ENCODE measurements around the gene CEACAM4. TPM values are rescaled to one million over a fixed set of nuclear protein-coding genes. Genes with fewer than 3 reads are reported as not detected.

Gene CEACAM4
- total and polyA plus RNA-seq, 2 of the 8 experiments (the other 6 are each of a cell fraction or from before 2014, with no cell fraction given), result not detected

- no peak overlapping the region for H3K9ac ChIP-seq (replicated peaks in 1 of 4; ENCODE audit: extremely low read depth in 1 of 4, low read depth in 3 of 4, low read length in 3 of 4)
- 68% methylated on average over 4 of the region's 4 CpGs; no CpG with 5 or more reads in 1 of the 2 experiments for WGBS, 2 experiments (ENCODE audit: extremely low coverage in 1 of 2, insufficient coverage in 1 of 2, insufficient read length in 1 of 2, insufficient replicate concordance in 2 of 2, low coverage in 1 of 2, low lambda C conversion rate in 2 of 2, missing lambda C conversion rate in 1 of 2)
- H3K27me3 ChIP-seq (replicated peaks in 1 of 4; ENCODE audit: control insufficient read depth in 3 of 4, extremely low read depth in 1 of 4, insufficient read depth in 3 of 4, low read length in 3 of 4), result no peaks in the 10 kb centered on the region
- TF ChIP-seq MAFK (IDR thresholded peaks at IDR 0.05; ENCODE audit: low read depth, low read length) (no peak), SRF (IDR thresholded peaks at IDR 0.05; ENCODE audit: low read depth, low read length) (no peak), POLR2AphosphoS5 (IDR thresholded peaks at IDR 0.05; ENCODE audit: low read depth, low read length) (no peak), EP300 (IDR thresholded peaks at IDR 0.05; ENCODE audit: borderline replicate concordance in 1 of 2, low read depth in 2 of 2, low read length in 2 of 2) (no peak), GTF2F1 (IDR thresholded peaks at IDR 0.05; ENCODE audit: borderline replicate concordance, low read depth, low read length) (no peak), HDAC6 (IDR thresholded peaks at IDR 0.05; ENCODE audit: low read depth, low read length) (no peak), E2F6 (IDR thresholded peaks at IDR 0.05) (no peak), CHD2 (IDR thresholded peaks at IDR 0.05; ENCODE audit: low read length) (no peak), NRF1 (IDR thresholded peaks at IDR 0.05; ENCODE audit: low read depth, low read length) (no peak), RXRA (IDR thresholded peaks at IDR 0.05; ENCODE audit: insufficient read depth, low read depth, low read length) (no peak), ATF3 (IDR thresholded peaks at IDR 0.05; ENCODE audit: insufficient read depth, low read depth, low read length) (no peak), TCF12 (IDR thresholded peaks at IDR 0.05; ENCODE audit: low read depth, low read length) (no peak), KDM4A (IDR thresholded peaks at IDR 0.05; ENCODE audit: low read depth, low read length, severe bottlenecking) (no peak), ASH2L (IDR thresholded peaks at IDR 0.05; ENCODE audit: low read length) (no peak)
Measured at GRCh38 chr19:41601771-41602170, 25.1 kb downstream of the CEACAM4 start.

More at GRCh38 chr19:41601771-41602170, 25.1 kb downstream of the CEACAM4 start:
- Histone ChIP-seq H3K79me2 (ENCODE audit: control insufficient read depth in 1 of 2, insufficient read depth in 2 of 2, low read length in 2 of 2) (no peaks in the 10 kb centered on the region), H2AFZ (ENCODE audit: low read length) (no peak overlapping the region), H3K4ac (replicated peaks; ENCODE audit: insufficient read length, low read depth, low read length) (no peak overlapping the region), H3K14ac (ENCODE audit: insufficient read length) (no peak overlapping the region), H2BK12ac (ENCODE audit: low read depth, low read length) (no peak overlapping the region), H4K5ac (ENCODE audit: insufficient read length, low read depth, low read length) (no peak overlapping the region), H3K36me3 (ENCODE audit: control insufficient read depth in 2 of 4, insufficient read depth in 4 of 4, low read length in 3 of 4) (no peaks in the 10 kb centered on the region), H3K27ac (ENCODE audit: low read depth, low read length) (no peak overlapping the region), H3K23me2 (ENCODE audit: low read depth, low read length) (no peaks in the 10 kb centered on the region), H3K79me1 (ENCODE audit: low read depth, low read length) (no peaks in the 10 kb centered on the region), H3K56ac (replicated peaks; ENCODE audit: insufficient read length, low read depth, low read length) (no peak overlapping the region), H3K4me3 (ENCODE audit: extremely low read depth in 1 of 4, insufficient read depth in 2 of 4, low read depth in 3 of 4, low read length in 4 of 4) (no peak overlapping the region), H3K18ac (ENCODE audit: extremely low read depth, low read length) (no peak overlapping the region), H2BK15ac (ENCODE audit: low read length) (no peak overlapping the region), H3K4me1 (replicated peaks in 1 of 4; ENCODE audit: control insufficient read depth in 3 of 4, insufficient read depth in 4 of 4, low read length in 3 of 4) (no peaks in the 10 kb centered on the region), H4K20me1 (replicated peaks in 1 of 2; ENCODE audit: control insufficient read depth in 1 of 2, insufficient read depth in 2 of 2, low read length in 2 of 2) (no peaks in the 10 kb centered on the region), H4K8ac (ENCODE audit: extremely low read depth, insufficient read depth, low read length) (no peak overlapping the region), H2BK5ac (ENCODE audit: low read depth, low read length) (no peak overlapping the region), H2BK20ac (ENCODE audit: low read length) (no peak overlapping the region), H4K91ac (replicated peaks; ENCODE audit: insufficient read length, low read length) (no peak overlapping the region), H2AK5ac (ENCODE audit: low read depth, low read length) (no peak overlapping the region), H2BK120ac (replicated peaks; ENCODE audit: low read depth, low read length) (no peak overlapping the region), H3K4me2 (ENCODE audit: insufficient read depth in 1 of 2, low read depth in 2 of 2, low read length in 2 of 2) (no peak overlapping the region), H3K23ac (ENCODE audit: insufficient read length) (no peak overlapping the region), H3K9me3 (ENCODE audit: insufficient read depth in 2 of 2, low read depth in 1 of 2, low read length in 1 of 2) (peaks cover 50 to 68% of the 10 kb centered on the region in 2 experiments)
- FAIRE-seq (no peak), DNase-seq (ENCODE audit: low read depth in 1 of 2, low spot score in 2 of 2) (no peak)
- ChIA-PET CTCF (ENCODE audit: partially characterized antibody) (interaction anchor here (0.8 kb wide), 1 partner anchor 152 kb away, joined by 3 read pairs; no protein-coding TSS in a partner anchor), POLR2A (ENCODE audit: partially characterized antibody) (no interaction called here)
